ENCODE results near the gene SAMD11. TPM values are rescaled to one million over a fixed set of nuclear protein-coding genes. Genes with fewer than 3 reads are reported as not detected.
A peak's percentile ranks its signal among the peaks of the same experiment; 100 is the strongest.
"Not testable (repeated sequence)": the region's sequence is repeated elsewhere in the genome, so short reads cannot be mapped to it uniquely, and the experiment has no call there.

The SAMD11 gene, protein sequence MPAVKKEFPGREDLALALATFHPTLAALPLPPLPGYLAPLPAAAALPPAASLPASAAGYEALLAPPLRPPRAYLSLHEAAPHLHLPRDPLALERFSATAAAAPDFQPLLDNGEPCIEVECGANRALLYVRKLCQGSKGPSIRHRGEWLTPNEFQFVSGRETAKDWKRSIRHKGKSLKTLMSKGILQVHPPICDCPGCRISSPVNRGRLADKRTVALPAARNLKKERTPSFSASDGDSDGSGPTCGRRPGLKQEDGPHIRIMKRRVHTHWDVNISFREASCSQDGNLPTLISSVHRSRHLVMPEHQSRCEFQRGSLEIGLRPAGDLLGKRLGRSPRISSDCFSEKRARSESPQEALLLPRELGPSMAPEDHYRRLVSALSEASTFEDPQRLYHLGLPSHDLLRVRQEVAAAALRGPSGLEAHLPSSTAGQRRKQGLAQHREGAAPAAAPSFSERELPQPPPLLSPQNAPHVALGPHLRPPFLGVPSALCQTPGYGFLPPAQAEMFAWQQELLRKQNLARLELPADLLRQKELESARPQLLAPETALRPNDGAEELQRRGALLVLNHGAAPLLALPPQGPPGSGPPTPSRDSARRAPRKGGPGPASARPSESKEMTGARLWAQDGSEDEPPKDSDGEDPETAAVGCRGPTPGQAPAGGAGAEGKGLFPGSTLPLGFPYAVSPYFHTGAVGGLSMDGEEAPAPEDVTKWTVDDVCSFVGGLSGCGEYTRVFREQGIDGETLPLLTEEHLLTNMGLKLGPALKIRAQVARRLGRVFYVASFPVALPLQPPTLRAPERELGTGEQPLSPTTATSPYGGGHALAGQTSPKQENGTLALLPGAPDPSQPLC
- total RNA-seq, result not detected

DNA sequence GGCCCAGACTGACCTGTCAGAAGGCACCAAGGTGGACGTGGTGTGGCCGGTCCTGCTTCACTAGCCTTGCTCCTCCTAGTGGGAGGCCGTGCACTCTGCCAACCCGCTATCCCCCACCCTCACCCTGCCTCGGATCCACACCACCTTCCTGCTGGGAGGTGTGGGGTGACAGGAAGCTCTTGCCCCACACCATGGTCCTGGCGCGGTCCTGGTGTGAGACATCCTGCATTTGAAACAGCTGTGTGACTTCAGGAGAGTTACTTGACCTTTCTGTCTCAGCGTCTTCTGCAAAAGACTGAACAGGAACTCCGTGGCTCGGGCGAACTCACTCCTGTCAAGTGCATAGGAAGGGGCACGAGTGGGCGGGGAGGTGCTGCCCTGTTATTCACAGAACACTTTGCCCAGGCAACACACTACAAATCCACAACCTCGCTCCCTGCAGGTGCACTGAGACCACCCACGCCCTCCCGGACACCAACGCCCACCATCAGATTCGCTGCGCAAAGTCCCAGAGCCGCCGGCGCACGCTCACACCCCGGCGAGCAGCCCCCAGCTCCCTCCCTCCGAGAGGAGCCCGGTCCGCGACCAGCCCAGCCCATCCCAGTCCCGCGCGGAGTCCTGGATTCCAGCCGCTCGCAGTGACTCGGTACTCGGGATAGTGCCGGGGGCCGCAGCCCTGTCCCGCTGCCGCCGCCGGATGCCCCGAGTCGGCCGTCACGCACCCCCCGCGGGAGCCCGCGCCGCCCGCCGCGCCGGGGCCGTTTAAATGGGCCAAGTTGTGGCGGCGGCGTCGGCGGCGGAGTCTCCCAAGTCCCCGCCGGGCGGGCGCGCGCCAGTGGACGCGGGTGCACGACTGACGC is at the start of gene SAMD11:
Gene SAMD11, plus strand, starts transcription at position 793 of the 860 bp plus-strand sequence. CDS start 509 bp downstream, outside the sequence.
- DNase-seq (ENCODE audit: low spot score in 2 of 2) (peak in 1 of 2 donors; percentile 72), ATAC-seq (peak in 1 of 2 donors; percentile 31)
- Mint-ChIP-seq H3K36me3 (no peaks in the 10 kb centered on the region), H3K9me3 (no peaks in the 10 kb centered on the region), H3K27ac (no peak within 1 kb of the TSS)

DNA sequence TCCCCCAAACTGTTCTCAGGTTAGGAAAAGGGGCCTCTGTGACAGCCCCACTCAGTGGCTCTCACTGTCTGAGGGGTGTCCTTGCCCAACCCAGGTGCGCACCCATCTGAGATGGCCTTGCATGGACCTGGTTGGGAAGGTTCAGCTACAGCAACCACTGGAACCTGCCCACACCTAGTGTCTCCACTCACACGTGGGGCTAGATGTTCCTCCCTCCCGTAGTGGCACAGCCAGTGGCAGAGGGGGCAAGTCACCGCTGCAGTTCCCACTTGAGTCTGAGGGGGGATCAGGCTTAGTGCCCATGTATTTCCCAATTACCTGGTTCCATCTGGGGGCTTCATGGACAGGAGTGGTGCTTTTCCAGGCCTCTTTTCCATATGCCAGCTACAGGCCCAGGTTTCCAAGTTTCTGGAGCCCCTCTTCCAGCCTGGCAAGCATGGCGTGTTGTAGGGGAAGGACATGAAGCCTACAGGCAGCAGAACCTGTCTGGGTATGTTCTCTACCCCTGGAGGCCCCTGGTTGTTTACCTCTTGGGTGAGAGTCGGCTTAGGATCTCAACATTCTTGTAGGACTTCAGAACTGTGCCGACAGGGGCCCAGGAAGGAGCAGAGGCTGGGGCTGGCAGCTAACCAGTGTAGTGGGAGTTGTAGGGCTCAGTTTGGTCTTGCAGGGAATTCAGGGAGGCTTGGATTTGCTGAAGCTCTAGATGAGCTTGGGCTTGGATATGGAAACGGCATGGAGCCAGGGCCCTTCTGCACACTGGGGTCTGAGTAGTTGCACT is 47.1 kb upstream of the SAMD11 start:
- peak; percentile 13 to 41 for ATAC-seq
- DNase-seq (ENCODE audit: low spot score in 2 of 2); H3K36me3 Mint-ChIP-seq; H3K9me3 Mint-ChIP-seq: not testable (repeated sequence)
- H3K27ac Mint-ChIP-seq, result peak overlapping the region in 1 of 2 donors; percentile 68

DNA sequence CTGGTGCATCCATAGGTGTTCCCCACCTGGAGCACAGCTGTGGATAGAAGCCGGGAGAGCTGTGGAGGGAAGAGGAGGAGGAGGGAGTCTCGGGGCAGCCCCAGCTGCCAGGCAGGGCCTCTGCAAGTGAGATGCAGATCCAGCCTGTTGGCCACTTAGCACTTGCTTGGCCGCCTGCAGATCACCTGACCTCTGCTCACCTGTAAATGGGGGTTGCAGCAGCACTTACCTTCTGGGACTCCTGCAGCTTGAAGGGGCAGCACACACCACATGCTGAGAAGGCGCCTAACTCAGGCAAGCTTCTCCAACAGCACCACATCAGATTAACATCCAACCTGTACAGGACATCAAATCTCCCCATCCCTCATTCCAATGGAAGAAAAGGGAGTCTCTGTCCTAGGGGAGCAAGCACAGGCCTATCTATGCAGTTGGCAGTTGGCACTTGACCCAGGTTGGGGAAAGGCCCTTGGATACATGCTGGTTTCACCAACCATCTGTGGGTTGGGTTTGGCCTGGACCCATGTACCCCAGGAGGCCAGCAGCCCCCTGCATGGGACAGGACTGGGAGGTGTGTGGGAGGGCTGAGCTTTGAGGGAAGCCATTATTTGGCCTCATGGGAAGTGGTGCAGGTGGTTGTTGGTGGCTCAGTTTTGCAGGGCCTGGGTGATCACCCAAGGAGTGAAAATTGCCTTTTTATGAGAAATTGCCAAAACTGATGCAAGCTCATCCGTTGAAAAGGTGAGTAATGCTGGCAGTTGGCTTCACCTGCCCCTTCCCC is 46.3 kb upstream of the SAMD11 start:
- not testable (repeated sequence) for H3K9me3 Mint-ChIP-seq; ATAC-seq; H3K36me3 Mint-ChIP-seq; DNase-seq (ENCODE audit: low spot score in 2 of 2)
- H3K27ac Mint-ChIP-seq, result peak overlapping the region in 1 of 2 donors; percentile 6

DNA sequence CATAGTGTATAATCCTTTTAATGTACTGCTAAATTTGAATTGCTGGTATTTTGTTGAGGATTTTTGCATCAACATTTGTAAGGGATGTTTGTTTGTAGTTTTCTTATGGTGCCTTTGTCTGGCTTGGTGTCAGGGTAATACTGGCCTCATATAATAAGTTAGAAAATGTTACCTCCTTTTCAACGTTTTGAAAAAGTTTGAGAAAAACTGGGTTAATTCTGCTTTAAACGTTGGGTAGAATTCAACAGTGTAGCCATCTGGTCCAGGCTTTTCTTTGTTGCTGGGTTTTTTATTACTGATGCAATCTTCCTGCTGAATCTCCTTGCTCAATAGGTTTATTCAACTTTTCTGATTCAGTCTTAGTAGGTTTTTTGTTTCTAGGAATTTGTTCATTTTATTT is 43.2 kb upstream of the SAMD11 start:
- not testable (repeated sequence) for H3K27ac Mint-ChIP-seq; H3K36me3 Mint-ChIP-seq; DNase-seq (ENCODE audit: low spot score in 2 of 2); ATAC-seq; H3K9me3 Mint-ChIP-seq

DNA sequence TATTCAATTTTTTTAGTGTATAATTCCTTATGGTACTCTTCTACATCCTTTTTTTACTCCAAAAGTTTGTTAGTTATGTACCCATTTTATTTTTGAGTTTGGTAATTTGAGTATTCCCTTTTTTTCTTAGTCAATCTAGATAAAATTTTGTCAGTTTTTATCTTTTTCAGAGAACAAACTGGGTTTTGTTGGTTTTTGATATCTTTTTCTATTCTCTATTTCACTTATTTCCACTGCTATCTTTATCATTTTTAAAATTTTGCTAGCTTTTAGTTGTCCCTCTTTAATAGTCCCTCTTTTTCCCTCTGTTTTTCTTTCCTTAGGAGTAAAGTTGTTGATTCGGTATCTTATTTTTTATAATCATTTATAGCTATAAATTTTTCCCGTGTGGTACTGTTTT is 42.8 kb upstream of the SAMD11 start:
- H3K27ac Mint-ChIP-seq; ATAC-seq; DNase-seq (ENCODE audit: low spot score in 2 of 2); H3K9me3 Mint-ChIP-seq; H3K36me3 Mint-ChIP-seq: not testable (repeated sequence)

DNA sequence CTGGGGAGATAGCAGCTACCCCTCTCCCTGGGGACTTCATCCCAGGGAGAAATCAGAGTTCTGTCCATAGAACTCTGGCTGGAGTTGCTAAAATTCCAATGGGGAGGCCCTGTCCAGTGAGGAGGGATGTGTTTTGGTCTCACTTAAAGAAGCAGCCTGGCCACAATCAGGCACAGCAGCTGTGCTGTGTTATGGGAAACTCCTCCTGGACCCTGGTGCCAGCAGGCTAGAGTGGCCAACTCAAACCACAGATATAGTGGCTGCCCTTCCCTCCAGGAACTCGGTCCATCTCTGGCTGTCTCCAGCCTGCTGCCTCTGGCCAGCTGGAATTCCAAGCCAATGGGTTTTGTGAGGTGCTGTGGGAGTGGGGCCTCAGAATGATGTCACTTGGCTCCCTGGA is 37.4 kb upstream of the SAMD11 start:
- ATAC-seq, result no peak
- no peak overlapping the region for H3K27ac Mint-ChIP-seq

DNA sequence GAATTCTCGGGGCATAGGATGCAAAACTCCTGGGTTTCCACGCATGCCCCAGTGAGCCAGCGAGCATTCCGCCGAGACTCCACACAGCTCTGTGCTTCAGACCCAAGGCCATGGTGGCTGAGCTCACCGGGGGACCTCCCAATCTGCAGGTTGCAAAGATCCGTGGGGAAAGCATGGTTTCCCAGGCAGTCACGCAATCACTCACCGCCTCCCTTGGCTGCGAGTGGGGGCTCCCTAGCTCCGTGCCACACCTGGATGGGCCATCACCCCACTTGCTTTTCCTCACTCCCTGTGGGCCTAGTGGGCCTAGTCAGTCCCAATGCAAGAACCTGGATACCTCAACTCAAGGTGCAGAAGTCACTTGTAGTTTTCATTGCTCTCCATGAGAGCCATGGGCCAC is 37.0 kb upstream of the SAMD11 start:
- Mint-ChIP-seq H3K27ac (no peak overlapping the region), H3K36me3 (peaks cover 0 to 9% of the 10 kb centered on the region in 2 donors), H3K9me3 (no peaks in the 10 kb centered on the region)
- ATAC-seq (no peak), DNase-seq (ENCODE audit: low spot score in 2 of 2) (no peak)

More for the DNA sequence above, 37.4 kb upstream of the SAMD11 start:
- H3K36me3 Mint-ChIP-seq, result peaks cover 0 to 9% of the 10 kb centered on the region in 2 donors
- no peak for DNase-seq (ENCODE audit: low spot score in 2 of 2)
- H3K9me3 Mint-ChIP-seq, result no peaks in the 10 kb centered on the region

DNA sequence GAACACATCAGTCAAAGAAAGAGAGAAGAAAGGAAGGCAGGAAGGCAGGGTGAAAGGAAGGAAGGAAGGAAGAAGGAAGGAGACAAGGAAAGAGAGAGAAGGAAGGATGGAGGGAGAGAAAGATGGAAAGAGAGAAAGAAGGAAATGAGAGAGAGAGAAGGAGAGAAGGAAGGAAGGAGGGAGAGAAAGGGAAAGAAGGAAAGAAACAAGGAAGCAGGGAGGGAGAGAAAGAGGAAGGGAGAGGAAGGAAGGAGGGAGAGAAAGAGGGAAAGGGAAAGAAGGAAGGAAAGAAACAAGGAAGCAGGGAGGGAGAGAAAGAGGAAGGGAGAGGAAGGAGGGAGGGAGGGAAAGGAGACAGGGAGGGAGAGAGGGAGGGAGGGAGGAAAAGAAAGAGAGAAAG is 35.4 kb upstream of the SAMD11 start:
- Mint-ChIP-seq H3K9me3 (no peaks in the 10 kb centered on the region), H3K27ac (no peak overlapping the region), H3K36me3 (peaks cover 0 to 9% of the 10 kb centered on the region in 2 donors)
- DNase-seq (ENCODE audit: low spot score in 2 of 2), result no peak
- no peak for ATAC-seq

DNA sequence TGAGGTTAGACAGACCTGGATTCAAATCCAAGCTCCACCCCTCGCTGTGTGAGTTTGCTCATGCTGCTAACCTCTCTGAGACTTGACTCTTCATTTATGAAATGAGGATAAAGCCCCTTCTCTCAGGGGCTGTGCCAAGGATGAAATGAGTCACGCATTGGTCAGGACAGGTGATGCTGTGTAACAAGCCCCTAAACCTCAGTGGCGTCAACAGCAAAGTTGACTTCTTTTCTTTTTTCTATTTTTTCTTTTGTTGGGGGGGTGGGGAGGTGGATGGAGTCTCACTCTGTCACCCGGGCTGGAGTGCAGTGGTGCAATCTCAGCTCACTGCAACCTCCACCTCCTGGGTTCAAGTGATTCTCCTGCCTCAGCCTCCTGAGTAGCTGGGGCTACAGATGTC is 33.9 kb upstream of the SAMD11 start:
- H3K9me3 Mint-ChIP-seq; DNase-seq (ENCODE audit: low spot score in 2 of 2); H3K36me3 Mint-ChIP-seq; H3K27ac Mint-ChIP-seq: not testable (repeated sequence)
- ATAC-seq, result peak in 1 of 2 donors; percentile 16

DNA sequence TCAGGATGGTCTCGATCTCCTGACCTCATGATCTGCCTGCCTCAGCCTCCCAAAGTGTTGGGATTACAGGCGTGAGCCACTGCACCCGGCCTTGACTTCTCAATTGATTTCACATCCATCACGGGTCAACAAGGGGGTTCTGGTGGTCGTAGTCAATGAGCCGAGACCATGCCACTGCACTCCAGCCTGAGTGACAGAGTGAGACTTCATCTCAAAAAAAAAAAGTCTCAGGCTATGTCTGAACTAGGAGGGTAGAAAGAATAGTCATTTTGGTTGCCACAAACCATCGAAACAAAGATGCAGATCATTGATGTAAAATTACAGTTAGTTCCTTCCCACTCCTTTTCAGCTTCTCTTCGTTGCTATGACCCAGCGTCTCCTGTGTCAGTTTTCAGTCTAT is 33.5 kb upstream of the SAMD11 start:
- DNase-seq (ENCODE audit: low spot score in 2 of 2); H3K27ac Mint-ChIP-seq; H3K9me3 Mint-ChIP-seq; H3K36me3 Mint-ChIP-seq: not testable (repeated sequence)
- ATAC-seq, result peak; percentile 63 to 64

DNA sequence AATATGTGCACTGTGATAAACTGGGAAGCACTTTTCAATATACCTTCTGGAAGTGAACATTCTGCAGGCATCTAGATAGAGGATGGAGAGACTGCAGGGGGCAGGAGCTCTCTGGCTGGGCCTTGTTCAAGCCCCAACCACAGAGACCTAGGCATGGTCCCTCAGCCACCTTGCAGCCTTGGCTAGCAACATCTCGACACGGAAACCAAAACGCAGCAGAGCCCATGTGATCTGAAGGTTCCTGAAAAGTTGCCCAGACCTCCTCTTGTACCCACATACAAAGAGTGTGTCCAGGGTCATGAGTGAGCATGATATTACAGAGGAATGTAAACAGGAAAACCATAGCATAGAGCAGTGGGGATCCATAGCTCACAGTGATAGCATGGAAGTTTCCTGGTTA is 33.1 kb upstream of the SAMD11 start:
- no peak for DNase-seq (ENCODE audit: low spot score in 2 of 2)

DNA sequence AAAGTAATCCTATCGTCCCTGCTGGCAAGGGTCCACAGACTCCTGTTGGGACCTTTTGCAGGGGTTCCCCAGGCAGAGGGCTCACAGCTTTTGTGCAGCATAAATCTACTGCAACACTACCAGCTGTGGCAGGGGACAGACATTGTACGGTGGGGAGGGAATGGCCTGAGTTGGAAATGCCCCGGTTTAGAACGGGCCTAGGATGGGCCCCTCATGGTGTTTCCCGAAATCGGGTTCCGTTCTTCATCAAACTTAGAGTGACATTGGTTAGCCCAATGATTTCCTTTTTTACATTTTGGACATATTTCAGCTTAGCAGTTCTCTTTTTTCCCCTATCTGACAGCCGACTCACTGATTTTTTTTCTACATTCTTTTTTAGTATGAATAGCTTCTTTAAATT is 26.5 kb upstream of the SAMD11 start:
- H3K36me3 Mint-ChIP-seq, result peaks cover 7 to 23% of the 10 kb centered on the region in 2 donors
- DNase-seq (ENCODE audit: low spot score in 2 of 2) (no peak), ATAC-seq (no peak)
- peaks cover 4 to 11% of the 10 kb centered on the region in 2 donors for H3K9me3 Mint-ChIP-seq
- H3K27ac Mint-ChIP-seq, result no peak overlapping the region

More for the DNA sequence above, 33.1 kb upstream of the SAMD11 start:
- H3K36me3 Mint-ChIP-seq, result peaks cover 0 to 4% of the 10 kb centered on the region in 2 donors
- peak; percentile 11 to 48 for ATAC-seq
- no peaks in the 10 kb centered on the region for H3K9me3 Mint-ChIP-seq
- no peak overlapping the region for H3K27ac Mint-ChIP-seq

DNA sequence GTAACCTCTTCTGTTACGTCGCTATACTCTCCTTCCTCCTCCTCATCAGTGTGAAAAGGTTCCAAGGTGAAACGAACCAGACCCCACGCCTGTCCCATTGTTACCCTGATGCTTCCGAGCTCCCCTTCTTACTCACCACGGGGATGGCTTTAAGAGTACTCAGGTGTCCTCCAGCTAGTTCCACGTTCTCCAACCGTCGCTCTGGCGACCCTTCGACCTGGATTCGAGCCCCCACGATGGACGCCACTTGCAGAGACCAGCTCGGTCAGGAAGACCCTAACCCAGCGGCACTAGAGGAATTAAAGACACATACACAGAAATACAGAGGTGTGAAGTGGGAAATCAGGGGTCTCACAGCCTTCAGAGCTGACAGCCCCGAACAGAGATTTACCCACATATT is 25.8 kb upstream of the SAMD11 start:
- DNase-seq (ENCODE audit: low spot score in 2 of 2); H3K27ac Mint-ChIP-seq; ATAC-seq: not testable (repeated sequence)
- peaks cover 7 to 23% of the 10 kb centered on the region in 2 donors for H3K36me3 Mint-ChIP-seq
- H3K9me3 Mint-ChIP-seq, result peaks cover 4 to 11% of the 10 kb centered on the region in 2 donors

DNA sequence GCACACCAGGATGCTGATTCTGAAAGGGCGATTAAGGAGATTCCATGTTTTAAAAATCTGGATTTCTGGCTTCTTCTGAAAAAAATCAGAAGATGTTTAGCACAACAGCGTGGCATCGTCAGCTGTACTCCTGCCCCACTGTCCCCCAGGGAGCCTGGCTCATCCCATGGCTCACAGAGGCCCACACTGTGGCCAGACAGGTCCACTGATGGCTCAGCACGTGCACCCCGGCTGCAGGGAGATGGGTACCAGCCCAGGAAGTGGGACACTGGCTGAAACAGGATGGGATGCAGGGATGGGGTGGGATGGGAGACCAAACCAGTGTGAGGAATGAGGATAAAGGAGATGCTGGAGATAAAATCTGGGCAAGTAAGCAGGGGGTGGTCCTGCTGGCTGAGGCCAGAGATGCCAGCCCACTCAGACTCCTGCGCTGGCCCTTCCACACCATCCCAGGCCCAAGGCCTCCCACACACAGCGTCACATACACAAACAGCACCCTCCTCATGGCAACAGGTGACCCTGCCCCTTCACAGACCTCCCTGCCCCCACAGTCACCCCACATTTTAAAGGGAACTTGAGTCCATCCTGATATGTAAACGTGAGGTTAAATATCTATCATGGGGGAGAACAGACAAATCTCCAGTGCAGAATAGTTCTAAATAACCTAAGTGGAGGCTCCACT is 23.9 kb upstream of the SAMD11 start:
- Mint-ChIP-seq H3K9me3 (peaks cover 4 to 11% of the 10 kb centered on the region in 2 donors), H3K27ac (no peak overlapping the region), H3K36me3 (peaks cover 7 to 23% of the 10 kb centered on the region in 2 donors)
- ATAC-seq (no peak), DNase-seq (ENCODE audit: low spot score in 2 of 2) (no peak)

All from activated naive CD4-positive, alpha-beta T cell treated with anti-CD3 and anti-CD28 coated beads, Interleukin-2, amount 50 U/mL, for 72 hours (primary cell).